NCI-H2196 treated with DMSO at 0.1 percent for 48 hours (cell line): ENCODE results near the gene ZEB1.
"Not testable (repeated sequence)": the region's sequence is repeated elsewhere in the genome, so short reads cannot be mapped to it uniquely, and the experiment has no call there.

Source experiments
- DNase-seq: peaks from one replicate; lab custom pipeline; 2025; ENCODE audit not compliant: unreplicated experiment; lab: John Stamatoyannopoulos, UW

The ZEB1 gene

GRCh38 chr10:31317652-31318381 is 1.2 kb upstream of the ZEB1 start:
- DNase-seq = no peak

GRCh38 chr10:31318382-31318853 is 598 bp upstream of the ZEB1 start:
- DNase-seq = no peak

DNA sequence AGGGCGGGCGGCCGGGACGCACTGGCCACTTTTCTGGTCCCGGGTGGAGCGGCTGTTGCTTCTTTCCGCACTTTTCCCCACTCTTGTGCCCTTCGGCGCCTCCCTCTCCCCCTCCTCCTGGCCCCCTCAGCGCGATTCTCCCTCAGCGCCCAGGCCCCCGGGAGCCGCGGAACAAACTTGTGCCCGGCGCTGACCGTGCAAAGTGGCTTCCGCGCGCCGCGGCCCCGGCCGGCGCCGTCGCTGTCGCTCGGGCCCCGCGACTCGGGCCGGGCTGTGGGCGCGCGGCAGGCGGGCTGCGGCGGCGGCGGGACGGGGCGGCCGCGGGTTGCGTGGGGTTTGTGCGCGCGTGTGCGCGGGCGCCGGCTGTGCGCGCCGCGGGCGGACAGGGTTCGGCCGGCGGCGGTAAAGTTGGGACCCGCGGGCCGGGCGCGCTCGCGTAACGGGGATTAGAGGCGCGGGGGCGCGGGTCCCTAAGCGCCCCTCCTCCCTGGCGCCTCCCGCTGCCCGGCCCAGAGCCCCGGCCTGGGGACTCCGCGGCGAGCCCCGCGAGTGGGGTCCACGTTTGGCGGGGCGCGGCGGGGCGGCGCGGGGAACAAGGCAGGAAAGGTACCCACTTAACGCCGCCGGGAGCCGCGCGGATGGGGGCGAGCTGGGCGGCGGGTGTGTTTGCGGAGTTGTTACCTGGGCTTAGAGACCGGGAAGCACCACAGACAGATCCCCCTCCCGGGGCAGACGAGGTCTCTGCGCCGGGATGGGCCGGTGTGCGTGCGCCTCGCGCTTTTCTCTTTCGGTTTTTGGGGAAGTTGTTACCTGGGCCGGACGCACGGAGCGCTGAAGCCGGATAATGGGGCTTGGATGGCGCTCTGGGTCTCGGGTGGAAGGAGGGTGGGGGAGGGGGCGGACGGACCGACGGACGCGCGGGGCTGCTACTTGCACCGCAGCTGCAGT is 860 bp downstream of the ZEB1 start:
- DNase-seq = no peak

DNA sequence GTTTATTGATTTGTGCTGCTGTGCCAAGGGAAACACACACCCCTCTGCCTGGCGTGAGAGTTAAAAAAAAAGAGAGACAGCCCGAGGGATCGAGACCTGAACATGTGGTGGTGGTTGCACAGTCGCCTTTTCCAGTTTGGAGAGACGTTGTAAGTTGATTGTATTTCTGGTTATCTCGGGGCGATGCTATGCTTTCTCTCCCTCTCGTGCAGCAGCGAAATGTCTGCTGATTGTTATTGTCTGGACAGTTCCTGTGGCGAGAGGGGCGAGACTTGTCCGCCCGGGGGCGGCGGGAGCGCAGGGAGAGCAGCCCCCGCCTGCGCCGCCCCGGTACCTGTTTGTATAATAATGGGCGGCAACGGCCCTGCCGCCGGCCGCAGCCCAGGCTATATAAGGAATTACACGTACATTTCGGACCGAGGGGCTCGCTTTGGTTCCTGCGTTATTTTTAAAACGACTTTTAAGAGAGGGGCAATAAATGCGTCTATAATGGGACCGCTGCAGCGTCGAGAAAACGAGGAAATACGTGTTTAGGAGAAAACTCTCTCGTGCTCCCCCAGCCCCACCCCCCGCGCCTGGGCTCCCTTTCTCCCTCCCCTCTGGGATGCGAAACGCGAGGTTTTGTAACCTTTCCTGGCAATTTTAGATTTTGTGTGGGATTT is 1.7 kb downstream of the ZEB1 start:
- DNase-seq = no peak

GRCh38 chr10:31321396-31321941 is 2.5 kb downstream of the ZEB1 start:
- no peak for DNase-seq

DNA sequence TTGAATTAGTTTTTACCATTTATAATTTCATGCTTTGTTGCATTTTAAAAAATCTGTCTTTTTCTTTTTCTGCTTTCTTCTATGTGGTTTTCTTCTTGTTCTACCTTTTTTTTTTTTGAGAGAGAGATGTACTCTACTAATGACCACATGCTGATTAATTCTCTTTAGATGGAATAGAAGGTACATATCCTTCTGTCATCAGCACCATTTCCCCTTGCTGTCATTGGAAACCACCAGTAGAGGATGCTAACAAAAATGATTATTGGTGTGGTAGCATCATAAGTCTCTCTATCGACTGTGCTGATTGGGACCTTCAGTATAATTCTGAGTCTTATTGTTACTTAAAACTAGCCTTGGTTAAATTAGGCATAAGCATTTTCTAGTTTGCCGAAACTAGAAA is 3.6 kb downstream of the ZEB1 start:
- no peak for DNase-seq

DNA sequence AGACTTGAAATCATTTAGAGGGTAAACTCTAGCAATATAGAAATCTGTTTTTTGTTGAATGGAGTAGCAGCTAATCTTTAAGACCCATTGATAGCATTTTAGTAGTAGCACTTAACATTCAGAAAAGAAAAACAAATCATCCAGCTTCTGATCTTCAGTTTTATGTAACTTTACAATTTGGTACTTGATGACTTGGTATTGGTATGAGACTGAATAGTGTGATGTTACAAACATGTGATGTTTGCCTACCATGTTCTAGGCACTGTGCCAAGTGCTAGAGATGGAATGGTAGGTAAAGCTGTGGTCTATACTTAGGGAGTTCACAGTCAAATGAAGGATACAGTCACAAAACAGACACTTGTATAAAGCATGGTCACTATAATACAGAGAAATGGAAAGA is 21.3 kb downstream of the ZEB1 start:
- no peak for DNase-seq

- DNase-seq = no peak
Measured at GRCh38 chr10:31341552-31341951, 22.5 kb downstream of the ZEB1 start.

DNA sequence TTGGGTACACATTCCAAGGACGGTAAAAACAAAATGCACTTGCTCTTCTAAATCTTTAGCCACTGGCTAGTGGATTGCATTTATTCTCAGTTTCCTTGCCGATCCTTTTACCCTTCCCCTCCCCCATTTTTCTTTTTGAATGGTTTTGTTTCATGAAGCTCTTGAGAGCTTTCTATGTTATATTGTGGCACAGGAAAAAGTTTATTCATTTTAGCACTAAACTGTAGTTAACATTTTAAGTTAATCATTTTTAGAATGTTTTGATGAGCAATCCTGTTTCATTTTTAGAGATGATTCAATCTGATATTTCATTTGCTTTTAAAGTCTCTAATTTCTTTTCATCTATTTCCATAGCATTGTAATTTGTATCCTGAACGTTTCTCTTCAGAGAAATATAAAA is 24.0 kb downstream of the ZEB1 start:
- DNase-seq = no peak

DNA sequence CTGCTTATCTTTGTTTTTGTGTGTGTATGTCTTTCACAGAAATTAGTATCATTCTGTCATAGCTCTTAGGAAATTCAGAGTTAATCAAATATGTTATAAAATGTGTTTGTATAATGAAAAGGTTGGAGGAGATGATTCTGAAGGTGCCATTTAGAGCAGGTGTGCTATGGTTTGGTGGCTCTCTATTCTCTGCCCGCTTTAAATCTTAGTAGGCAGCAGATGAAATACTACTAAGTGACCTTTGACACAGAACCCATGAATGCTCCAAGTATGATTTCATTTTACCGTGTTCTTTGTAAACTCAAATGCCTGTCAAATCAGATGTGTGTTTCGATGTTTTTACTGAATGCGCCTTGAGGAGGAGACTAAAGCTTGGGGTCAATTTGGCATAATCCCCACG is 24.5 kb downstream of the ZEB1 start:
- DNase-seq = no peak

GRCh38 chr10:31345886-31346285 is 26.9 kb downstream of the ZEB1 start:
- DNase-seq = no peak

DNA sequence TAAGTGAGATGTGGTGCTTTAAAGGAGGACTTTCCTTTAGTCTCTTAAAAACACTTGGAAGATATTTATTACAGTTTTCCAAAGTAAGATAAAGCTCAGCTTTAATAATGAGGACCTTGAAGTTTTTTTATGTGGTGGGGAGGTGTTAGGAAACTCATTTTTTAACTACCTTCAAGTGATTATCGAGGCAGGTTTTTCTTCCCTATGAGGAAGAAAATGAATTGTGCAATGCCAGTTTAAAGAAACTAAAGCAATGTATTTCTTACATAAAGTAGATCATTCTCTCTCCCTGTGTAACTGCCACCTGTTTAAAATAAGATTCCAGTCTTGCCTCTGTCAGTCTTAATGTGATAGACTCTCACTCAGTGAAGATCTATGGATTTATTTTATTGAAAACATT is 27.9 kb downstream of the ZEB1 start:
- no peak for DNase-seq

GRCh38 chr10:31347705-31348104 is 28.7 kb downstream of the ZEB1 start:
- no peak for DNase-seq

DNA sequence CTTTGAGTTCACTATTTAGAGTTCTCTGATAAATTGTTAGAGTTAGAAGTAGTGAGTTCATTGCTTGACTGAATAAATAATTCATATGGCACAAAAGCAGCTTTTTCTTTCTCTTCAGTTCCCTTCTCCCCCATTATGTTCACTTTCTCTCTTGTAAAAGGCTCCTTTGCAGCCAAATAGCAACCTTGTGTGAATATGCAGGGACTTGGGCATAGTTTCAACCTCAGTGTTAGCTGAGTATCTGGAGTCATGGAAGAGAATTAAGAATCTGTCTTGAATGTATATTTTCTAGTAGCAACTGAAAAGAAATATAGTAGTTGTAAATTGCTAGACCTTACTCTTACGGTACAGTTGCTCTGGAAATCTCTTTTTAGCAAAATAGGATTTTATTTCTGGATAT is 31.9 kb downstream of the ZEB1 start:
- no peak for DNase-seq

DNA sequence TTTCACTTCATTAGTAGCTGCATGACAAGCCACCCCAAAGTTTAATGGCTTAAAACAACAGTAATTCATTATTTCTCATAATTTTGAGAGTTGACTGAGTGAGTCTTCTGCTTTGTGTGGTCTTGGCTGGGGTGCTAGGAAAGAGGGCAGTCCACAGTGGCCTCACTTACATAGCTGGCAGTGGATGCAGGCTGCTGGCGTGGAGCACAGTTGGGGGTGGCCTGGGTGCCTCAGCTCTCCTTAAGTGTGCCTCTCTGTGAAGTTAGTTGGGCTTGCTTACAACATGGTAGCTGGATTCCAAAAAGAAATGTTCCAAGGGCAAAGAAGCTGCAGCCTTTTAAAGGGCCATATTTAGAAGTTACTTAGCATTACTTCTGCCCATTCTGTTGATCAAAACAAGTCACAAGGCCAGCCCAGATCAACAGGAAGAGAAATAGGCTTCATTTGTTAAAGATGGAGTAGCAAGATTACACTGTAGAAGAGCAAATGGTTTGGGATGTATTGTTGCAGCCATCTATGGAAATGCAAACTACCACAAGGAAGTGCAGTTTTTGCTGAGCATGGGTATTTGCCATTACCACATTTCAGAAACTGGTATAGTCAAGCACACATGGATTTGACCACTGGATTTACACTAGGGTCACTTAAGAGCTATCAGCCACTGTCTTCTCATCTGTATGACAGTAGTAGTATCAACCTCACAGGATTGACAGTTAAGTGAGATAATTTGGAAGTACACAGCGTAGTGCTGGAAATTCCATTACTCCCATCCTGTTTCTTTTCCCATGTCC is 33.6 kb downstream of the ZEB1 start:
- no peak for DNase-seq

- no peak for DNase-seq
Measured at GRCh38 chr10:31353574-31353973, 34.6 kb downstream of the ZEB1 start.

- no peak for DNase-seq
Measured at GRCh38 chr10:31358688-31359330, 39.8 kb downstream of the ZEB1 start.

DNA sequence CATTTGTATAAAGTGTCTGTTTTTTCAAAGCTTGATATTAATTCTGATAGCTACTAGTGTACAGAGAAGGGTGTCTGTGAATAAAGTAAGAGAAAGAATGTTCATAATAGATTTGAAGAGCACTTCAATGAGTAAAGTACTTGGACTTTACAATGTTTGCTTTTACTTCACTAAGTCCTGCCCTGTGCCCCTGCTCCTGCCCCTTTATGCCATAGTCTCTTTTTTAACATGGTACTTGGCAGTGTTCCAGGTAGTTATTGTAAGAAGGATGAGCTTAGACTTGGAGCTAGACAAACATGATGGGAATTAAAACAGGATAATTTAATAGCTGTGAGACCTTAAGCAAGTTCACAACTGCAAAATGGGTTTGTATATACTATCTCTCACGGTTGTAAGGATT is 41.0 kb downstream of the ZEB1 start:
- no peak for DNase-seq

GRCh38 chr10:31361475-31361874 is 42.5 kb downstream of the ZEB1 start:
- not testable (repeated sequence) for DNase-seq

- no peak for DNase-seq
Measured at GRCh38 chr10:31362023-31362641, 43.1 kb downstream of the ZEB1 start.
